Vagina (tissue), 2 donors: Measurements from ENCODE around the gene SPATA46. TPM values are rescaled to one million over a fixed set of nuclear protein-coding genes. Genes with fewer than 3 reads are reported as not detected.
"Not testable (repeated sequence)": the region's sequence is repeated elsewhere in the genome, so short reads cannot be mapped to it uniquely, and the experiment has no call there.

ENCODE experiments used
- DNase-seq, 2 donors: peaks; one replicate each; pipeline ENCODE4 v3.0.0-alpha.2; 2017; ENCODE audit errors: extremely low spot score in 2 of 2
- H3K27ac ChIP-seq: fragments of 200-600 bp; sonication (generic); one replicate; pipeline ENCODE4 v1.5.1; 2019
- H3K27me3 ChIP-seq: fragments of 200-600 bp; sonication (generic); one replicate; pipeline ENCODE4 v1.5.1; 2019
- H3K36me3 ChIP-seq, 2 donors: fragments of 200-600 bp; sonication (generic); one replicate each; pipeline ENCODE4 v1.5.1; 2017 to 2019
- H3K4me1 ChIP-seq: fragments of 200-600 bp; sonication (generic); one replicate; pipeline ENCODE4 v1.5.1; 2019
- H3K4me3 ChIP-seq, 2 donors: fragments of 200-600 bp; sonication (generic); 1 replicate in 1 of 2; 2 replicates in 1 of 2; pipeline ENCODE4 v1.5.1; 2016 to 2019
- H3K9me3 ChIP-seq: fragments of 200-600 bp; sonication (generic); one replicate; pipeline ENCODE4 v1.5.1; 2019
- POLR2A ChIP-seq, 2 donors: fragments of 450-650 bp; IDR thresholded peaks; one replicate each; pipeline ENCODE4 v1.6.1; 2017; ENCODE audit warnings: antibody characterized with exemption in 2 of 2, mild to moderate bottlenecking in 2 of 2, moderate library complexity in 2 of 2
- POLR2AphosphoS5 ChIP-seq, 2 donors: sonication (generic); formaldehyde crosslinking; IDR thresholded peaks; one replicate each; pipeline ENCODE4 v1.9.0; 2017; ENCODE audit warnings: antibody characterized with exemption in 2 of 2, mild to moderate bottlenecking in 2 of 2, low read depth in 1 of 2; ENCODE audit not compliant: insufficient read depth in 1 of 2
- intact Hi-C: fragments of 100-400 bp; cut with DNase I; formaldehyde crosslinking; loops from one replicate; pipeline ENCODE4 v1.15.1; 2023
- total RNA-seq: library from RNA; depleted of rRNA; stranded (reverse); fragments of >200 nt; gene quantifications from one replicate; pipeline ENCODE4 v1.2.3, GENCODE V29; 2016
- TF ChIP-seq, protein P1 (sequence below), 3 experiments: fragments of 450-650 bp in 2 of 3; fragments of 200-600 bp in 1 of 3; sonication (generic) in 1 of 3; IDR thresholded peaks; one replicate each; pipeline ENCODE4 v1.5.1; 2017 to 2019; ENCODE audit warnings: antibody characterized with exemption in 3 of 3, mild to moderate bottlenecking in 2 of 3, moderate library complexity in 2 of 3

The SPATA46 gene
- total RNA-seq, 1 donor from 2014 or later, result not detected

DNA sequence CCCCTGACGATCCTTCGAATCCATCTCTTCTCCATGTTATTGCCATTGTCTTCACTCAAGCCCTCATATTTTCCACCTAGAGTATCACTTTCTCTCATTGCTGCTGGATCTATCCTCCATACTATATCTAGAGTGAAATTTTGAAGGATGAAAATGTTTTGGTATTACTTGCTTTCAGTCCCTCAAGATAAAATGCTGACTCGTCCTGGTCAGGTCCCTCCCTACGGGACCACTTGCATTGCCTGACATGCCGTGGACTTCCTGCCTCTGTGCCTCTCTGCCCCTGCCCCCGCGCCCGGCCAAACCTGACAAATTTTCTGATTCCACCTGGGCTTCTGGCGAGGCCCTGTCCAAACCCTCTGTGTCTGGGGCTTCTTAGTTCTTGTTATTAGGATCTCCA is 23.6 kb downstream of the SPATA46 start:
- H3K4me1 ChIP-seq, result peaks cover 12% of the 10 kb centered on the region
- H3K27me3 ChIP-seq, result no peaks in the 10 kb centered on the region
- TF ChIP-seq, protein P1, sequence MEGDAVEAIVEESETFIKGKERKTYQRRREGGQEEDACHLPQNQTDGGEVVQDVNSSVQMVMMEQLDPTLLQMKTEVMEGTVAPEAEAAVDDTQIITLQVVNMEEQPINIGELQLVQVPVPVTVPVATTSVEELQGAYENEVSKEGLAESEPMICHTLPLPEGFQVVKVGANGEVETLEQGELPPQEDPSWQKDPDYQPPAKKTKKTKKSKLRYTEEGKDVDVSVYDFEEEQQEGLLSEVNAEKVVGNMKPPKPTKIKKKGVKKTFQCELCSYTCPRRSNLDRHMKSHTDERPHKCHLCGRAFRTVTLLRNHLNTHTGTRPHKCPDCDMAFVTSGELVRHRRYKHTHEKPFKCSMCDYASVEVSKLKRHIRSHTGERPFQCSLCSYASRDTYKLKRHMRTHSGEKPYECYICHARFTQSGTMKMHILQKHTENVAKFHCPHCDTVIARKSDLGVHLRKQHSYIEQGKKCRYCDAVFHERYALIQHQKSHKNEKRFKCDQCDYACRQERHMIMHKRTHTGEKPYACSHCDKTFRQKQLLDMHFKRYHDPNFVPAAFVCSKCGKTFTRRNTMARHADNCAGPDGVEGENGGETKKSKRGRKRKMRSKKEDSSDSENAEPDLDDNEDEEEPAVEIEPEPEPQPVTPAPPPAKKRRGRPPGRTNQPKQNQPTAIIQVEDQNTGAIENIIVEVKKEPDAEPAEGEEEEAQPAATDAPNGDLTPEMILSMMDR (IDR thresholded peaks at IDR 0.05), result no peak
- TF ChIP-seq POLR2AphosphoS5 (IDR thresholded peaks at IDR 0.05; ENCODE audit: insufficient read depth in 1 of 2, low read depth in 1 of 2), result no peak
- TF ChIP-seq POLR2A (IDR thresholded peaks at IDR 0.05), result no peak
- H3K9me3 ChIP-seq, result no peaks in the 10 kb centered on the region
- H3K36me3 ChIP-seq, result no peaks in the 10 kb centered on the region
- H3K27ac ChIP-seq, result no peak overlapping the region
- intact Hi-C loops, result no loop called here
- H3K4me3 ChIP-seq, result no peak overlapping the region
- no peak for DNase-seq

DNA sequence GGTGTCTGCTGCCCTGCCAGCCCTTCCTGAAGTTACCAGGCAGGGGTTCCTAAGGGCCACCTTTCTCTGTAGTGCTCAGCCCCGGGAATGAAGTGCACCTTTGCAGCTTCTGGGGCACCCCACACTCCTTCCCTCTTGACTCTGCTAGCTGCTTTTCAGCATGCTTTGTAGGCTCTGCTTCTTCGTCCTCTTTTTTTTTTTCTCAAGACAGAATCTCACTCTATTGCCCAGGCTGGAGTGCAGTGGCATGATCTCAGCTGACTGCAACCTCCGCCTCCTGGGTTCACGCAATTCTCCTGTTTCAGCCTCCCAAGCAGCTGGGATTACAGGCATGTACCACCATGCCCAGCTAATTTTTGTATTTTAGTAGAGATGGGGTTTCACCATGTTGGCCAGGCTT is 24.8 kb downstream of the SPATA46 start:
- H3K9me3 ChIP-seq, H3K36me3 ChIP-seq, H3K27ac ChIP-seq, DNase-seq, H3K27me3 ChIP-seq, intact Hi-C loops, H3K4me3 ChIP-seq: not testable (repeated sequence)
- peaks cover 12% of the 10 kb centered on the region for H3K4me1 ChIP-seq

GRCh38 chr1:162351246-162351842 is 25.3 kb downstream of the SPATA46 start:
- Histone ChIP-seq H3K27ac (no peak overlapping the region), H3K4me3 (no peak overlapping the region), H3K36me3 (no peaks in the 10 kb centered on the region), H3K4me1 (peaks cover 12% of the 10 kb centered on the region), H3K27me3 (no peaks in the 10 kb centered on the region), H3K9me3 (no peaks in the 10 kb centered on the region)
- intact Hi-C loops, result no loop called here
- TF ChIP-seq POLR2AphosphoS5 (IDR thresholded peaks at IDR 0.05; ENCODE audit: insufficient read depth in 1 of 2, low read depth in 1 of 2) (no peak), POLR2A (IDR thresholded peaks at IDR 0.05) (no peak)
- TF ChIP-seq, protein P1 (IDR thresholded peaks at IDR 0.05), result no peak
- no peak for DNase-seq

DNA sequence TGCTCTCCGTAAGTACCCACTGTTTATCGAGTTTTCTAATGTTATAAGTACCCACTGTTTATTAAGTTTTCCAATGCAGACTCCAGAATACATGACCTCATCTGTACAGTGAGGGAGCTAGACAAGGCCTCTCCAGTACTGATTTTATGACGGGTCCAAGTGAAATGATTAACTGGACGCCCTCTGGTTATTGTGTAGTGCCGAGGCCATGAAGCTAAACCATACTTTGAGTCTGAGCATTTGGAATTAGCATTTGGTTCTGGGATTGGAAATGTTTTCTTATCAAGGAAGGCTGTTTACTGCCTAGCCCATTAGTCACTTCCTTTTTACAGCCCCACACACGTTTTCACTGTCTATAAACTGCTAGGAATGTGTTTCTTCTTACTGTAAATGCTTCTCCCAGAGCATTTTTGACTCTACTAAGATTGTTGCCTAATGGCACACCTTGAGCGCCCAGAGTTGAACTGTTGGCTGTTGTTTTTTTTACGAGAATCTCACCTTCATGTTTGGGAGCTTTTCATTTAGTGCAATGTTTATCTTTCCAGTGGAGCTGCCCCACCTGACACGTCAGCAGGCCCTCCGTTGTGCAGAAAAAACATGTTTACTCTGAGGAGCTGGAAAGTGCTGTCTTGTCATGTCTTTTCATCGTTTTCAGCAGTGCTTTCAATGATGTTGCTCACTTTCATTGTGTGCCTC is 26.9 kb downstream of the SPATA46 start:
- intact Hi-C loops, result no loop called here

DNA sequence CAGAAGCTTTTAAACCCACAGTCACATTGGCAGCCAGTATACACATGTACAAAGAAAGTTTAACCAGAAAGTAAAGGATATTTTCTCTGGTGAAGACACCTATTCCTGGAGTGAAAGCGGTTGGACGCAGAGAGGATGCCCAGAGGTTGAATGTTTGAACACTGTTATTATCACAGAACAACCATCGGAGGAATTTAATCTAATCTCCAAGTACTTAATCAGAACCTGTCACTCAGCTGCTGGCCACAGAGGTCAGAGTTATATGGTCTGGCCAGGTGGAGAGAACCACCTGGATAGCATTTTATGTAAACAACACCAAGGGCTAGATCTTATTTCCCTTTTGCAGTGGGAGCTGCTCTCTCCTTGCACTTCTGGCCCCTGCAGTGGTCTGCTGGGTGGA is 29.4 kb downstream of the SPATA46 start:
- Histone ChIP-seq H3K9me3 (no peaks in the 10 kb centered on the region), H3K27me3 (no peaks in the 10 kb centered on the region), H3K4me3 (no peak overlapping the region), H3K36me3 (no peaks in the 10 kb centered on the region), H3K4me1 (peaks cover 12% of the 10 kb centered on the region), H3K27ac (no peak overlapping the region)
- TF ChIP-seq POLR2AphosphoS5 (IDR thresholded peaks at IDR 0.05; ENCODE audit: insufficient read depth in 1 of 2, low read depth in 1 of 2), result no peak
- intact Hi-C loops, result no loop called here
- DNase-seq, result no peak

More for the DNA sequence above, 26.9 kb downstream of the SPATA46 start:
- H3K9me3 ChIP-seq, result no peaks in the 10 kb centered on the region
- TF ChIP-seq, protein P1 (IDR thresholded peaks at IDR 0.05), result no peak
- TF ChIP-seq POLR2A (IDR thresholded peaks at IDR 0.05) (no peak), POLR2AphosphoS5 (IDR thresholded peaks at IDR 0.05; ENCODE audit: insufficient read depth in 1 of 2, low read depth in 1 of 2) (no peak)
- H3K36me3 ChIP-seq, result no peaks in the 10 kb centered on the region
- no peak for DNase-seq
- H3K27me3 ChIP-seq, result no peaks in the 10 kb centered on the region
- no peak overlapping the region for H3K27ac ChIP-seq
- peaks cover 12% of the 10 kb centered on the region for H3K4me1 ChIP-seq
- H3K4me3 ChIP-seq, result no peak overlapping the region

- intact Hi-C loops, result no loop called here
- H3K27me3 ChIP-seq, result no peaks in the 10 kb centered on the region
- H3K4me1 ChIP-seq, result no peaks in the 10 kb centered on the region
- TF ChIP-seq, protein P1 (IDR thresholded peaks at IDR 0.05), result no peak
- TF ChIP-seq POLR2AphosphoS5 (IDR thresholded peaks at IDR 0.05; ENCODE audit: insufficient read depth in 1 of 2, low read depth in 1 of 2) (no peak), POLR2A (IDR thresholded peaks at IDR 0.05) (no peak)
- no peak overlapping the region for H3K4me3 ChIP-seq
- H3K36me3 ChIP-seq, result no peaks in the 10 kb centered on the region
- no peak for DNase-seq
- no peaks in the 10 kb centered on the region for H3K9me3 ChIP-seq
- no peak overlapping the region for H3K27ac ChIP-seq
These were observed 33.2 kb downstream of the SPATA46 start for GRCh38 chr1:162343470-162343869.
